HG02840 (cell line): ENCODE measurements around the gene HACE1.
"Not testable (repeated sequence)": the region's sequence is repeated elsewhere in the genome, so short reads cannot be mapped to it uniquely, and the experiment has no call there.

Source experiments
- ATAC-seq: cut with Tn5 transposase; IDR thresholded peaks from one replicate; pipeline ENCODE4 v1.9.1; 2021; ENCODE audit warnings: mild to moderate bottlenecking, moderate library complexity, moderate number of reproducible peaks; ENCODE audit not compliant: unreplicated experiment, low FRiP score

Gene HACE1

DNA sequence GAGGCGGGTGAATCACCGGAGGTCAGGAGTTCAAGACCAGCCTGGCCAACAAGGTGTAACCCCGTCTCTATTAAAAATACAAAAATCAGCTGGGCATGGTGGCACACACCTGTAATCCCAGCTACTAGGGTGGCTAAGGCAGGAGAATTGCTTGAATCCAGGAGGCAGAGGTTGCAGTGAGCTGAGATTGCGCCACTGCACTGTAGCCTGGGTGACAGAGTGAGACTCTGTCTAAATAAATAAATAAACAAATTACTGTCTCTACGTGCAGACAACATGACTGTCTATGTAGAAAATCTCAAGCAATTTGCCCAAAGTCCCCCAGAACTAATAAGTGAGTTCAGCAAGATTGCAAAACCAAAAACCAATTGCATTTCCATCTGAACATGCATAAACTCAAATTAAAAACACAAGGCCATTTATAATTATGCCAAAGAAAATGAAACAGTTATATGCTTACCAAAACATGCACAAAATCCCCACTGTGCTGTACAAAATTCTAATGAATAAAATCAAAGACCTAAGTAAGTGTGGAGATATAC lies 23.2 kb downstream of the HACE1 start:
- not testable (repeated sequence) for ATAC-seq

GRCh38 chr6:104835782-104836181 lies 23.9 kb downstream of the HACE1 start:
- ATAC-seq = no peak

- ATAC-seq = no peak
Observed at GRCh38 chr6:104829183-104829958, 30.3 kb downstream of the HACE1 start.

DNA sequence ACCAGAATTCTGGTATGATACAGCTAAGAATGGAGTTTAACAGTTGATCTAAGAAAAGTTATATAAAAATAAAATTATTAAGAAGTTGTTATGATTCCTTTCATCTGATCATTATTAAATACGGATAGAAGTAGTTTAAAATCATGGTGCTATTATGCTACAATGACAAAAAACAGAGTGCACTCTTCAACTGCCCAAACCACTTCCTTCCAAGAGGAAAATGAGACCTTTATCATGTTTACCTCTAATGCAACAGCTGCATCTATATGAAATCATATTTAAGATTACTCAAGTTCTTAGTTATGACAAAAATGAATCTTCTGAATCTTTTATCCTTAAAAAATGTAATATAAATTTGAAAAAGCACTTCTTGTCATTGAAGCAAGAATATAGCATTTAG lies 31.2 kb downstream of the HACE1 start:
- no peak for ATAC-seq

DNA sequence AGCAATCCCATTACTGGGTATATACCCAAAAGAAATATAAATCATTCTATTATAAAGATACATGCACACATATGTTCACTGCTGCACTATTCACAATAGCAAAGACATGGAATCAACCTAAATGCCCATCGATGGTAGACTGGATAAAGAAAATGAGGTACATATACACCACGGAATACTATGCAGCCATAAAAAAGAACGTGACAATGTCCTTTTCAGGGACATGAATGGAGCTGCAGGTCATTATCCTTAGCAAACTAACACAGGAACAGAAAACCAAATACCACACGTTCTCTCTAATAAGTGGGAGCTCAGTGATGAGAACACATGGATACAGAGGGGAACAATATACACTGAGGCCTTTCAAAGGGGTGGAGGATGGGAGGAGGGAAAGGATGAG lies 38.9 kb downstream of the HACE1 start:
- not testable (repeated sequence) for ATAC-seq

DNA sequence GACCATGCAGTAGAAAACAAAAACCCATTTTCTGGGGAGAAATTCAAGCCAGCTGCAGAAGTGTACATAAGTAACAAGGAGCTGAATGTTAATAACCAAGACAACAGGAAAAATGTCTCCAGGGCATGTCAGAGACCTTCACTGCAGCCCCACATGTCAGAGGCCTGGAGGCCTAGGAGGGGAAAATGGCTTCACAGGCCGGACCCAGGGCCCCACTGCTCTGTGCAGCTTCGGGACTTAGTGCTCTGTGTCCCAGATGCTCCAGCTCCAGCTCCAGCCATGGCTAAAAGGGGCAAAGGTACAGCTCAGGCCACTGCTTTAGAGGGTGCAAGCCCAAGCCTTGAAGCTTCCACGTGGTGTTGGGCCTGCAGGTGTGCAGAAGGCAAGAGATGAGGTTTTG lies 43.6 kb downstream of the HACE1 start:
- ATAC-seq = no peak

- no peak for ATAC-seq
Observed at GRCh38 chr6:104814743-104815142, 45.0 kb downstream of the HACE1 start.

DNA sequence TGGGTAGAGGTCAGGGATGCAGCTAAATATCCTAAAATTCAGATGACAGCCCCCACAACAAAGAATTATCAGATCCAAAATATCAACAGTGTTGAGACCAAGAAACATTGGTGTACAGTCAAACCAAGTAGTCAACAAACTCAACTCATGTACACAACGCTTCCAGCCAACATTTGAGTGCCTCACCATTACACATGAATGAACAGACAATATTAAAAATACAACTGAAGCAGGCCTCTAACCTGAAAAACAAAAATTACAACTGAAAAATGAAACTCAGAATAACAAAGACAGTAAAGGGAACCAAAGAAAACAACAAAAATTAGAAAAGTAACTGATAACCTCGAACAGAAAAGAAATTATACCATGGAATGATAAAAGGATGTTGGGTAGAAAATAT lies 46.2 kb downstream of the HACE1 start:
- no peak for ATAC-seq

DNA sequence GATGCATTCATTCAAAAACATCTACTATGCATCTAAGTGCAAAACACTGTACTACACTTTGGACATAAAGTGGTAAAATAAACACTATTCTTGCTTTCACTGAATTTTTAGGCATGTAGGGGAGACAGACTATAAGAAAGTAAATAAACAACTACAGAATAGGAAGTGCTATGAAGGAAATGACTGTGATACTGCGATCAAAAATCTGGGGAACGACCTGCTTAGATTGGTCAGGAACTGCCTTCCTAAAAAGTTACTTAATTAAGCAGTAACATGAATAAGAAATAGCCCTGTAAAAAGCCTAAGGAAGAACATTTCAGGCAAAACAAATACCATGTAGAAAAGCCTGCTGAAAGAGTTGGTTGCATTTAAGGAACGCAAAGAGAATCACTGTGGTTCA lies 50.6 kb downstream of the HACE1 start:
- no peak for ATAC-seq

GRCh38 chr6:104805335-104805734 lies 54.4 kb downstream of the HACE1 start:
- ATAC-seq = not testable (repeated sequence)

DNA sequence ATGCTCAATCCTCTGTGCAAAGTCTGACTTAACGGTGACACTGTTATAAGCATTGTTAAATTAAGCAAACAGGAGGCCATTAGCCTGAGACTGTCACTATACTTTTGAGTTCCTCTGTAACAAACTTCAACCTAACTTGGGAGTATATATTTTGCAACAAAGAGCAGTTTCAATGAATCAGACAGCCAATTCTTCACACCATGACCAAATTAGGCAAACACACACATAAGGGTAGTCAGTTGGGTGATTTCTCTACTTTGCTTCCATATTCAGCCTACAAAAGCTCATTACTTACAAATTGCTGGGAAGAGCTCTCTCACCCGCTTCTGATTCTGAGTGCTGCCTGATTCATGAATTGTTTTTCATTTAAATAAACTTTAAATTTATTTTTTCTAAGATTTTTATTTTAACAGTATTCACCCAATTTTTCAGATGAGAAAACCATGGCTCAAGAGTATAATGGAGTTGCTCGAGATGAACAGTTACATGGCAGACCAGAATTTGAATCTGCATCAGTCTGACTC lies 60.5 kb downstream of the HACE1 start:
- no peak for ATAC-seq

DNA sequence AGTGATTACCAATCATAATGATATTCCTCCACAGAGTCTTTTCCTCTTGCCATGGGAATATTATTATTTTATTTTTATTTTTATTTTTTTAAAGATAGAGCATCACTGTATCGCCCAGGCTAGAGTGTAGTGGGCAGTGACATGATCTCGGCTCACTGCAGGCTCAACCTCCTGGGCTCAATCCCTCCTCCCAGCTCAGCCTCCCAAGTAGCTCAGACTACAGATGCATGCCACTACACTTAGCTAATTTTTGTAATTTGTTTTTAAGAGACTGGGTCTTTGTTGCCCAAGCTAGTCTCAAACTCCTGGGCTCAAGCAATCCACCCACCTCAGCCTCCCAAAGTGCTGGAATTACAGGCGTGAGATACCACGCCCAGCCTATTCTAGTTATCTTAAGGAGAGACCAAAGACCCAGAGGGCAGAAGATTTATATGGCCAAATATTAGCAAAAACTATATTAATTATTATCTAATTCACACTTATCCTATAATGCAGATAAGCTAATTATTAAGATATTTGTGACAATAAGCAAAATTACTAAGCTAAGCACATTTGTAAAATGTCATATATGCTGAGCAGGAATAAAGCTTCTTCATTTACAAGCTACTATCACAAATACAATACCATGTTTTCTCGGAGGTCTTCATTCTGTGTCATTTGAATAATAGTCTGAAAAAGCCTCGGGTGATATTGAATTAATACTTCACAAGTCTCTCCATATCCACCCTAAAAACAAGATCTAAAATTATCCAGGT lies 63.5 kb downstream of the HACE1 start:
- no peak for ATAC-seq

- no peak for ATAC-seq
Observed at GRCh38 chr6:104795363-104795762, 64.4 kb downstream of the HACE1 start.

DNA sequence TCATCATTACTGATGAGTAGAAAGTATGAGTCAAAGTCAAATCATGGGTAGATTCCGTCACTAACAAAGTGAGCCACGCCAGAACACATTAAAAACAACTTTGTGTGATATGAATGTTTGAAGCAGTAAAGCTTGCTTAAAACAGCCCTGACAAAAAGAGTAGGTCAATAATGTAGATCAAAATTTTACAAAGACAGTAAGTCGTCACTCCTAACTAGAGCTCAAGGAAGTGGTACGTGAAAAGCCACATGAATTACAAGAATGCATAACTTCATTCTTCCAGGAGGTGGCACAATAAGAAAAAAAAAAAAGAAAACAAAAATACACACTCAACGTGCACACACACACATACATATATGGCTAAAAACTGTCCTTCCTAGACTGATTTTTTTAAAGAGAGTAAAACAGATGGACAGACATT lies 69.9 kb downstream of the HACE1 start:
- peak; percentile 78 for ATAC-seq

DNA sequence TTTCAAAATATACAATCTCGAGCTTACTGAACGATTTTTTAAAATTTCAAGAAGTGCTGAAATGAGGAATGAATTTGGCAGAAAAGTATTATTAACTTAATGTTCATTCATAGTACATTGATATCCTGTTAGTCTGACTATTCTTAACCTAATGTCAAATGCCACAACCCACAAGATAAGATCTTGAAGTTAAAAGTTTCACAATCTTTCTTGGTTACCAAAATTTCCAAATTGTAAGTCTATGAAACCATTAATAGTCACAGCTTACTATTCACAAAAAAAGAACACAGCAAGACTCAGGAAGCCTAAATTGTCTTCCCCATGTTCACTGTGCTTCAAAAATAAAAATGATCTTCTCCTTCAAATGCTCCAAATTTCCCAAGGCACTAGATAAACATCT lies 71.3 kb downstream of the HACE1 start:
- no peak for ATAC-seq

GRCh38 chr6:104787305-104787704 lies 72.4 kb downstream of the HACE1 start:
- no peak for ATAC-seq

DNA sequence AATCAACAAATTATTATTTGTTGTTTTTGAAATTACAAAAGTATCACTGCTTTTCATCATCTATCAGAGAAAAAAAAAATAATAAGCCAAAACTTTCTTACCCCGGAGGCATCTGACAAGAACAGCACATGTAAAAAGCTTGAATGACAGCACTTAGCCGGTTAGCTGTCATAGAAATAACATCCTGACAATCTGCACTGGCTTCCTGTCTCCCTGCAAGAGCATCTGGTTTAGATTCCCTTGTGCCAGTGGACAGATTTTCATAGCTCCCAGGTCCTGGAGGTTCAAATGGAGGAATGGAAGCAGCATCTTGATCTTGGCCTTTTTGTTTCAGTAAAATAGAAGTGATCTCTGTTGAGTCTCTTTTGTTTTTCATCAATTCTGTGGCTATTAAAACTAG lies 74.8 kb downstream of the HACE1 start:
- no peak for ATAC-seq

GRCh38 chr6:104771258-104771832 lies 88.4 kb downstream of the HACE1 start:
- ATAC-seq = no peak

GRCh38 chr6:104768906-104769305 lies 90.8 kb downstream of the HACE1 start:
- ATAC-seq = no peak

- no peak for ATAC-seq
Observed at GRCh38 chr6:104766595-104766994, 93.1 kb downstream of the HACE1 start.

- ATAC-seq = no peak
Observed at GRCh38 chr6:104754788-104755409, 104.8 kb downstream of the HACE1 start.
